Sigmoid colon (tissue), 7 donors: Measurements from ENCODE around the gene KLHL12. TPM values are rescaled to one million over a fixed set of nuclear protein-coding genes. Genes with fewer than 3 reads are reported as not detected.
A peak's percentile ranks its signal among the peaks of the same experiment; 100 is the strongest.

ENCODE experiments used
- DNase-seq: peaks from one replicate; pipeline ENCODE4 v3.0.0-alpha.2; 2019
- H3K27ac ChIP-seq, 4 donors: fragments of 200-600 bp; sonication (generic); one replicate each; pipeline ENCODE4 v1.5.1; 2016 to 2019; ENCODE audit warnings: mild to moderate bottlenecking in 1 of 4
- H3K27me3 ChIP-seq, 3 donors: fragments of 200-600 bp; sonication (generic); one replicate each; pipeline ENCODE4 v1.5.1; 2019; ENCODE audit warnings: mild to moderate bottlenecking in 1 of 3
- H3K36me3 ChIP-seq, 4 donors: fragments of 200-600 bp; sonication (generic); one replicate each; pipeline ENCODE4 v1.5.1; 2016 to 2019
- H3K4me1 ChIP-seq, 4 donors: fragments of 200-600 bp; sonication (generic); one replicate each; pipeline ENCODE4 v1.5.1; 2017 to 2019
- H3K4me3 ChIP-seq, 4 donors: fragments of 200-600 bp; sonication (generic); one replicate each; pipeline ENCODE4 v1.5.1; 2017 to 2019; ENCODE audit warnings: mild to moderate bottlenecking in 2 of 4, moderate library complexity in 1 of 4
- H3K9me3 ChIP-seq, 4 donors: fragments of 200-600 bp in 3 of 4; sonication (generic) in 3 of 4; one replicate each; pipeline versions ENCODE4 v1.5.1 to v1.6.1; 2013 to 2019
- EP300 ChIP-seq, 4 donors: sonication (generic); formaldehyde crosslinking; IDR thresholded peaks; one replicate each; pipeline ENCODE4 v1.6.1; 2017; ENCODE audit warnings: antibody characterized with exemption in 4 of 4
- POLR2A ChIP-seq, 2 donors: fragments of 450-650 bp; IDR thresholded peaks; one replicate each; pipeline ENCODE4 v1.6.1; 2016; ENCODE audit warnings: antibody characterized with exemption in 2 of 2, mild to moderate bottlenecking in 2 of 2, moderate library complexity in 2 of 2
- POLR2AphosphoS5 ChIP-seq, 4 donors: sonication (generic); formaldehyde crosslinking; IDR thresholded peaks; one replicate each; pipeline ENCODE4 v1.6.1; 2017; ENCODE audit warnings: antibody characterized with exemption in 4 of 4
- WGBS, 2 donors: extraction: QIAGEN DNeasy Blood & Tissue Kit; methylation state at CpG; one replicate each; pipeline ENCODE4 v1.1.7; 2013; 5-methylcytosine and 5-hydroxymethylcytosine counted together
- intact Hi-C: fragments of 100-400 bp; cut with DNase I; formaldehyde crosslinking; loops from one replicate; pipeline ENCODE4 v1.15.1; 2023
- polyA plus RNA-seq, 3 donors: library from polyadenylated mRNA; stranded (reverse); fragments of 200-250 nt; gene quantifications; one replicate each; pipeline ENCODE4 v1.2.3, GENCODE V29; 2013
- total RNA-seq, 4 donors: library from RNA; depleted of rRNA; stranded (reverse); fragments of >200 nt; gene quantifications; one replicate each; pipeline ENCODE4 v1.1.0, GENCODE V29; 2016
- TF ChIP-seq, protein P1 (sequence below), 4 experiments: fragments of 450-650 bp in 3 of 4; fragments of 200-600 bp in 1 of 4; IDR thresholded peaks; one replicate each; pipeline ENCODE4 v1.5.1; 2016 to 2019; ENCODE audit warnings: antibody characterized with exemption in 4 of 4, mild to moderate bottlenecking in 3 of 4, moderate library complexity in 2 of 4
- donor health status: healthy with polysubstance abuse.
- donor health status: Bipolar disorder and iron deficiency.
- donor health status: healthy.

KLHL12 gene
- total and polyA plus RNA-seq, 7 donors: 12.9 to 27.0 (median 18.3) TPM

- Histone ChIP-seq H3K27ac (peak within 1 kb of the TSS; percentile 91 to 96 (median 92)), H3K36me3 (peaks cover 0 to 21% (median under 1%) of the 10 kb centered on the region in 4 donors), H3K4me3 (peak within 1 kb of the TSS; percentile 81 to 99 (median 90)), H3K27me3 (no peaks in the 10 kb centered on the region), H3K4me1 (peaks cover 0 to 46% (median 39%) of the 10 kb centered on the region in 4 donors), H3K9me3 (no peaks in the 10 kb centered on the region)
- TF ChIP-seq EP300 (IDR thresholded peaks at IDR 0.05) (no peak), POLR2AphosphoS5 (IDR thresholded peaks at IDR 0.05) (peak; percentile 71 to 94 (median 91)), POLR2A (IDR thresholded peaks at IDR 0.05) (peak in 1 of 2 donors; percentile 43)
- TF ChIP-seq, protein P1, sequence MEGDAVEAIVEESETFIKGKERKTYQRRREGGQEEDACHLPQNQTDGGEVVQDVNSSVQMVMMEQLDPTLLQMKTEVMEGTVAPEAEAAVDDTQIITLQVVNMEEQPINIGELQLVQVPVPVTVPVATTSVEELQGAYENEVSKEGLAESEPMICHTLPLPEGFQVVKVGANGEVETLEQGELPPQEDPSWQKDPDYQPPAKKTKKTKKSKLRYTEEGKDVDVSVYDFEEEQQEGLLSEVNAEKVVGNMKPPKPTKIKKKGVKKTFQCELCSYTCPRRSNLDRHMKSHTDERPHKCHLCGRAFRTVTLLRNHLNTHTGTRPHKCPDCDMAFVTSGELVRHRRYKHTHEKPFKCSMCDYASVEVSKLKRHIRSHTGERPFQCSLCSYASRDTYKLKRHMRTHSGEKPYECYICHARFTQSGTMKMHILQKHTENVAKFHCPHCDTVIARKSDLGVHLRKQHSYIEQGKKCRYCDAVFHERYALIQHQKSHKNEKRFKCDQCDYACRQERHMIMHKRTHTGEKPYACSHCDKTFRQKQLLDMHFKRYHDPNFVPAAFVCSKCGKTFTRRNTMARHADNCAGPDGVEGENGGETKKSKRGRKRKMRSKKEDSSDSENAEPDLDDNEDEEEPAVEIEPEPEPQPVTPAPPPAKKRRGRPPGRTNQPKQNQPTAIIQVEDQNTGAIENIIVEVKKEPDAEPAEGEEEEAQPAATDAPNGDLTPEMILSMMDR (IDR thresholded peaks at IDR 0.05): no peak
- peak; percentile 96 for DNase-seq
- 0% methylated on average over 86 of the region's 86 CpGs for WGBS, 2 donors
- intact Hi-C loops: loop anchor here (2.0 kb wide), 1 partner anchor 31 kb away; the partner anchor contains the start of gene KLHL12
Observed at GRCh38 chr1:202957733-202958543, 30.9 kb upstream of the KLHL12 start, which contains the start of gene ADIPOR1. Gene ADIPOR1 (minus strand): TSS chr1:202958312. CDS start chr1:202951070, 7,242 bp downstream.

GRCh38 chr1:202956969-202957368 is 29.9 kb upstream of the KLHL12 start:
- H3K4me3 ChIP-seq: peak overlapping the region; percentile 81 to 99 (median 90)
- no peaks in the 10 kb centered on the region for H3K27me3 ChIP-seq
- TF ChIP-seq POLR2AphosphoS5 (IDR thresholded peaks at IDR 0.05) (no peak), POLR2A (IDR thresholded peaks at IDR 0.05) (no peak)
- TF ChIP-seq, protein P1 (IDR thresholded peaks at IDR 0.05): no peak
- 29 to 61% methylated on average over 6 of the region's 6 CpGs for WGBS, 2 donors
- intact Hi-C loops: no loop called here
- no peaks in the 10 kb centered on the region for H3K9me3 ChIP-seq
- H3K4me1 ChIP-seq: peaks cover 0 to 53% (median 39%) of the 10 kb centered on the region in 4 donors
- no peak for DNase-seq
- H3K27ac ChIP-seq: peak overlapping the region; percentile 91 to 96 (median 92)
- peaks cover 0 to 11% (median 0%) of the 10 kb centered on the region in 4 donors for H3K36me3 ChIP-seq

DNA sequence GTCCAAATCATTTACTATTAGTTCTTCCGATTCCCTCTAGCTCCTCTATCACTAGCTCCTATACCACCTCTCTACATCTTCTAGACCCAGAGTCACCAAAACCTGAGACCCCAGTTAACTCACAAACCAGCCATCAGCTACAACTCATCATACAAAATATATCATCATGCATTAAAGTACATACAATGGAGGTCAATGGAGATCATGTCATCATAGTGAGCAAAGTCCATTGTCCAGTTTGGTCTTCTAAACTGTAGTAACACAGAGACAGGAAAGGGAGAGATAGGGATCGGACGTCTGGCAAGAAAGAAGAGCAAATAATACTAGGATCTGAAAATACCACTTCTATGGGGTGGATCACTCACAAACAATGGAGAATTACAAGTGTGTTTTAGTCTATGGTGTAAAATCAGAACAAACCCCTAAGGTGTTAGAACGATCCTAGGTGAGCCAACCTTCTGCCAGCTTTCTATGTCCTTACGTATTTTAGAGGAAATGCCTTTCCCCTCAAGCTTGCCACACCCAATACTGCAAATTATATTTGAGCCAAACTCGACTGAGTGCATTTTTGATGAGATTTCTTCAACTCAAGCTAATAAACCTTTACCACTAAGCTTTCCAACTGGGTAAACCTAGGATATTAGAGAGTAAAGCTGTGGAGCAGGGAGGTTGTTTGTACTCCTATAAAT is 27.2 kb upstream of the KLHL12 start:
- Histone ChIP-seq H3K27ac (no peak overlapping the region), H3K27me3 (no peaks in the 10 kb centered on the region), H3K4me1 (peaks cover 0 to 54% (median 39%) of the 10 kb centered on the region in 4 donors), H3K36me3 (peaks cover 4 to 19% (median 12%) of the 10 kb centered on the region in 4 donors), H3K9me3 (no peaks in the 10 kb centered on the region), H3K4me3 (no peak overlapping the region)
- DNase-seq: no peak
- intact Hi-C loops: no loop called here
- WGBS, 2 donors: 44 to 70% methylated on average over 6 of the region's 6 CpGs
- TF ChIP-seq POLR2A (IDR thresholded peaks at IDR 0.05) (no peak), EP300 (IDR thresholded peaks at IDR 0.05) (no peak), POLR2AphosphoS5 (IDR thresholded peaks at IDR 0.05) (no peak)
- TF ChIP-seq, protein P1 (IDR thresholded peaks at IDR 0.05): no peak

GRCh38 chr1:202953392-202953791 is 26.4 kb upstream of the KLHL12 start:
- intact Hi-C loops: no loop called here
- TF ChIP-seq, protein P1 (IDR thresholded peaks at IDR 0.05): no peak
- TF ChIP-seq EP300 (IDR thresholded peaks at IDR 0.05) (no peak), POLR2AphosphoS5 (IDR thresholded peaks at IDR 0.05) (no peak), POLR2A (IDR thresholded peaks at IDR 0.05) (no peak)
- Histone ChIP-seq H3K4me1 (peaks cover 0 to 49% (median 35%) of the 10 kb centered on the region in 4 donors), H3K27me3 (no peaks in the 10 kb centered on the region), H3K9me3 (no peaks in the 10 kb centered on the region), H3K36me3 (peaks cover 4 to 27% (median 13%) of the 10 kb centered on the region in 4 donors), H3K4me3 (no peak overlapping the region), H3K27ac (no peak overlapping the region)
- no peak for DNase-seq
